Measurements from ENCODE around the gene UGGT1.

UGGT1 gene

GRCh38 chr2:128115921-128116623 is 25.1 kb downstream of the UGGT1 start:
- no peak overlapping the region for H2BK15ac ChIP-seq (ENCODE audit: low read depth, poor library complexity, severe bottlenecking)
- H4K91ac ChIP-seq (ENCODE audit: low read length): no peak overlapping the region
- H3K9me3 ChIP-seq (ENCODE audit: control insufficient read depth, low read length): no peaks in the 10 kb centered on the region
- H3K27ac ChIP-seq (ENCODE audit: low read length, poor library complexity, severe bottlenecking): no peak overlapping the region
- H2AK5ac ChIP-seq (ENCODE audit: low read length, severe bottlenecking): no peak overlapping the region
- H3K9ac ChIP-seq (ENCODE audit: low read length): no peak overlapping the region
- WGBS: 82% methylated on average over 6 of the region's 8 CpGs
- peaks cover 12 to 74% of the 10 kb centered on the region in 2 experiments for H3K36me3 ChIP-seq (ENCODE audit: control insufficient read depth in 1 of 2, insufficient read depth in 2 of 2, low read depth in 1 of 2, low read length in 2 of 2)
- no peak overlapping the region for H2BK12ac ChIP-seq (ENCODE audit: low read length in 2 of 2)
- H3K23ac ChIP-seq (ENCODE audit: low read length in 2 of 2): no peak overlapping the region
- H3K27me3 ChIP-seq (ENCODE audit: control insufficient read depth in 1 of 2, insufficient read depth in 1 of 2, low read length in 2 of 2): no peaks in the 10 kb centered on the region
- no peak overlapping the region for H2BK120ac ChIP-seq (ENCODE audit: low read depth, low read length)
- H3K4me3 ChIP-seq (ENCODE audit: insufficient read depth in 1 of 2, low read depth in 1 of 2, low read length in 2 of 2): no peak overlapping the region
- no peak overlapping the region for H4K8ac ChIP-seq (ENCODE audit: low read length)
- H2BK5ac ChIP-seq (ENCODE audit: low read depth, low read length, poor library complexity, severe bottlenecking): no peak overlapping the region
- DNase-seq: no peak
- H3K79me1 ChIP-seq (replicated peaks; ENCODE audit: low read length, poor library complexity, severe bottlenecking): peaks cover 11% of the 10 kb centered on the region
- H2AFZ ChIP-seq (ENCODE audit: low read depth, low read length): no peak overlapping the region
- H3K18ac ChIP-seq (ENCODE audit: low read depth in 1 of 2, low read length in 2 of 2): no peak overlapping the region
- H3K4ac ChIP-seq (ENCODE audit: low read depth in 1 of 2, low read length in 2 of 2): no peak overlapping the region
- no peaks in the 10 kb centered on the region for H3K4me1 ChIP-seq (ENCODE audit: control insufficient read depth, insufficient read depth, low read depth, low read length)
- no peak overlapping the region for H3K14ac ChIP-seq (ENCODE audit: low read length in 2 of 2)
- H3K4me2 ChIP-seq (ENCODE audit: low read length, poor library complexity, severe bottlenecking): no peak overlapping the region

- Histone ChIP-seq H2BK15ac (ENCODE audit: low read depth, poor library complexity, severe bottlenecking) (no peak overlapping the region), H3K4me1 (ENCODE audit: control insufficient read depth, insufficient read depth, low read depth, low read length) (no peaks in the 10 kb centered on the region), H3K27ac (ENCODE audit: low read length, poor library complexity, severe bottlenecking) (no peak overlapping the region), H4K91ac (ENCODE audit: low read length) (no peak overlapping the region), H3K18ac (ENCODE audit: low read depth in 1 of 2, low read length in 2 of 2) (no peak overlapping the region), H3K4me2 (ENCODE audit: low read length, poor library complexity, severe bottlenecking) (no peak overlapping the region), H2BK120ac (ENCODE audit: low read depth, low read length) (no peak overlapping the region), H2BK12ac (ENCODE audit: low read length in 2 of 2) (no peak overlapping the region), H2AK5ac (ENCODE audit: low read length, severe bottlenecking) (no peak overlapping the region), H4K8ac (ENCODE audit: low read length) (no peak overlapping the region), H2AFZ (ENCODE audit: low read depth, low read length) (no peak overlapping the region), H3K79me1 (replicated peaks; ENCODE audit: low read length, poor library complexity, severe bottlenecking) (peaks cover 13% of the 10 kb centered on the region), H3K27me3 (ENCODE audit: control insufficient read depth in 1 of 2, insufficient read depth in 1 of 2, low read length in 2 of 2) (no peaks in the 10 kb centered on the region), H3K9me3 (ENCODE audit: control insufficient read depth, low read length) (no peaks in the 10 kb centered on the region), H3K9ac (ENCODE audit: low read length) (no peak overlapping the region), H3K23ac (ENCODE audit: low read length in 2 of 2) (no peak overlapping the region), H3K4me3 (ENCODE audit: insufficient read depth in 1 of 2, low read depth in 1 of 2, low read length in 2 of 2) (no peak overlapping the region), H3K4ac (ENCODE audit: low read depth in 1 of 2, low read length in 2 of 2) (no peak overlapping the region), H3K36me3 (ENCODE audit: control insufficient read depth in 1 of 2, insufficient read depth in 2 of 2, low read depth in 1 of 2, low read length in 2 of 2) (peaks cover 30 to 89% of the 10 kb centered on the region in 2 experiments), H2BK5ac (ENCODE audit: low read depth, low read length, poor library complexity, severe bottlenecking) (no peak overlapping the region), H3K14ac (ENCODE audit: low read length in 2 of 2) (no peak overlapping the region)
- no peak for DNase-seq
- 95% methylated on average over 5 of the region's 5 CpGs for WGBS
Observed at GRCh38 chr2:128134573-128134972, 43.6 kb downstream of the UGGT1 start.

- Histone ChIP-seq H2BK5ac (ENCODE audit: low read depth, low read length, poor library complexity, severe bottlenecking) (no peak overlapping the region), H3K4me2 (ENCODE audit: low read length, poor library complexity, severe bottlenecking) (no peak overlapping the region), H3K4ac (ENCODE audit: low read depth in 1 of 2, low read length in 2 of 2) (no peak overlapping the region), H3K14ac (ENCODE audit: low read length in 2 of 2) (no peak overlapping the region), H3K23ac (ENCODE audit: low read length in 2 of 2) (no peak overlapping the region), H2BK12ac (ENCODE audit: low read length in 2 of 2) (no peak overlapping the region), H3K27me3 (ENCODE audit: control insufficient read depth in 1 of 2, insufficient read depth in 1 of 2, low read length in 2 of 2) (no peaks in the 10 kb centered on the region), H2AK5ac (ENCODE audit: low read length, severe bottlenecking) (no peak overlapping the region), H4K8ac (ENCODE audit: low read length) (no peak overlapping the region), H3K4me3 (ENCODE audit: insufficient read depth in 1 of 2, low read depth in 1 of 2, low read length in 2 of 2) (no peak overlapping the region), H2BK120ac (ENCODE audit: low read depth, low read length) (no peak overlapping the region), H2AFZ (ENCODE audit: low read depth, low read length) (no peak overlapping the region), H4K91ac (ENCODE audit: low read length) (no peak overlapping the region), H3K18ac (ENCODE audit: low read depth in 1 of 2, low read length in 2 of 2) (no peak overlapping the region), H3K9ac (ENCODE audit: low read length) (no peak overlapping the region), H2BK15ac (ENCODE audit: low read depth, poor library complexity, severe bottlenecking) (no peak overlapping the region), H3K9me3 (ENCODE audit: control insufficient read depth, low read length) (no peaks in the 10 kb centered on the region), H3K79me1 (replicated peaks; ENCODE audit: low read length, poor library complexity, severe bottlenecking) (peaks cover 10% of the 10 kb centered on the region), H3K36me3 (ENCODE audit: control insufficient read depth in 1 of 2, insufficient read depth in 2 of 2, low read depth in 1 of 2, low read length in 2 of 2) (peaks cover 42 to 88% of the 10 kb centered on the region in 2 experiments), H3K27ac (ENCODE audit: low read length, poor library complexity, severe bottlenecking) (no peak overlapping the region), H3K4me1 (ENCODE audit: control insufficient read depth, insufficient read depth, low read depth, low read length) (no peaks in the 10 kb centered on the region)
- 97% methylated on average over 3 of the region's 3 CpGs for WGBS
- DNase-seq: no peak
Observed at GRCh38 chr2:128137094-128137616, 46.2 kb downstream of the UGGT1 start.

- H3K27ac ChIP-seq (ENCODE audit: low read length, poor library complexity, severe bottlenecking): no peak overlapping the region
- H2AK5ac ChIP-seq (ENCODE audit: low read length, severe bottlenecking): no peak overlapping the region
- H2BK12ac ChIP-seq (ENCODE audit: low read length in 2 of 2): no peak overlapping the region
- no peak overlapping the region for H4K91ac ChIP-seq (ENCODE audit: low read length)
- H3K4ac ChIP-seq (ENCODE audit: low read depth in 1 of 2, low read length in 2 of 2): no peak overlapping the region
- no peak overlapping the region for H4K8ac ChIP-seq (ENCODE audit: low read length)
- H3K27me3 ChIP-seq (ENCODE audit: control insufficient read depth in 1 of 2, insufficient read depth in 1 of 2, low read length in 2 of 2): no peaks in the 10 kb centered on the region
- no peak overlapping the region for H2BK15ac ChIP-seq (ENCODE audit: low read depth, poor library complexity, severe bottlenecking)
- no peak overlapping the region for H3K18ac ChIP-seq (ENCODE audit: low read depth in 1 of 2, low read length in 2 of 2)
- H3K36me3 ChIP-seq (ENCODE audit: control insufficient read depth in 1 of 2, insufficient read depth in 2 of 2, low read depth in 1 of 2, low read length in 2 of 2): peaks cover 31 to 83% of the 10 kb centered on the region in 2 experiments
- H3K9ac ChIP-seq (ENCODE audit: low read length): no peak overlapping the region
- H3K14ac ChIP-seq (ENCODE audit: low read length in 2 of 2): no peak overlapping the region
- H2BK120ac ChIP-seq (ENCODE audit: low read depth, low read length): no peak overlapping the region
- no peak for DNase-seq
- no peak overlapping the region for H3K4me2 ChIP-seq (ENCODE audit: low read length, poor library complexity, severe bottlenecking)
- no peak overlapping the region for H3K4me3 ChIP-seq (ENCODE audit: insufficient read depth in 1 of 2, low read depth in 1 of 2, low read length in 2 of 2)
- H3K79me1 ChIP-seq (replicated peaks; ENCODE audit: low read length, poor library complexity, severe bottlenecking): peaks cover 10% of the 10 kb centered on the region
- H3K23ac ChIP-seq (ENCODE audit: low read length in 2 of 2): no peak overlapping the region
- H3K9me3 ChIP-seq (ENCODE audit: control insufficient read depth, low read length): no peaks in the 10 kb centered on the region
- no peaks in the 10 kb centered on the region for H3K4me1 ChIP-seq (ENCODE audit: control insufficient read depth, insufficient read depth, low read depth, low read length)
- H2AFZ ChIP-seq (ENCODE audit: low read depth, low read length): no peak overlapping the region
- no peak overlapping the region for H2BK5ac ChIP-seq (ENCODE audit: low read depth, low read length, poor library complexity, severe bottlenecking)
- WGBS: 97% methylated on average over 9 of the region's 9 CpGs
Observed at GRCh38 chr2:128139624-128140023, 48.6 kb downstream of the UGGT1 start.

Measured in mesenchymal stem cell (in vitro differentiated cells and primary cell).